CD8-positive, alpha-beta memory T cell (primary cell): ENCODE results near the gene AGPS. TPM values are rescaled to one million over a fixed set of nuclear protein-coding genes. Genes with fewer than 3 reads are reported as not detected.
"Not testable (repeated sequence)": the region's sequence is repeated elsewhere in the genome, so short reads cannot be mapped to it uniquely, and the experiment has no call there.

Experiments used
- CTCF ChIA-PET: fragments of 350-600 bp; sonication (Branson Sonifier 250); formaldehyde crosslinking; loops from one replicate; lab custom pipeline; 2021; ENCODE audit warnings: antibody characterized with exemption; lab: Charles Lee
- POLR2A ChIA-PET: fragments of 350-600 bp; sonication (Branson Sonifier 250); formaldehyde crosslinking; loops from one replicate; lab custom pipeline; 2021; ENCODE audit warnings: antibody characterized with exemption; lab: Charles Lee
- DNase-seq, 5 donors: peaks; one replicate each; pipeline versions ENCODE4 v3.0.0 to v3.0.0-alpha.2; 2020 to 2022; ENCODE audit warnings: mixed read lengths in 1 of 5
- H3K27ac ChIP-seq: one replicate; pipeline ENCODE4 v1.7.0; 2013; ENCODE audit warnings: low read depth, mild to moderate bottlenecking, low read length, moderate library complexity
- H3K27me3 ChIP-seq: 2 replicates; pipeline ENCODE4 v1.7.0; 2013; ENCODE audit warnings: low read length, mild to moderate bottlenecking; ENCODE audit not compliant: insufficient read depth, poor library complexity, severe bottlenecking
- H3K36me3 ChIP-seq: 2 replicates; pipeline ENCODE4 v1.7.0; 2013; ENCODE audit warnings: mild to moderate bottlenecking, low read length, moderate library complexity; ENCODE audit not compliant: insufficient read depth
- H3K4me1 ChIP-seq: 2 replicates; pipeline ENCODE4 v1.7.0; 2013; ENCODE audit warnings: mild to moderate bottlenecking, low read length, moderate library complexity; ENCODE audit not compliant: insufficient read depth
- H3K4me3 ChIP-seq: 2 replicates; pipeline ENCODE4 v1.7.0; 2013; ENCODE audit warnings: mild to moderate bottlenecking, low read length
- H3K9me3 ChIP-seq: 2 replicates; pipeline ENCODE4 v1.7.0; 2013; ENCODE audit warnings: mild to moderate bottlenecking, low read length
- H3K27ac Mint-ChIP-seq, 8 donors: one replicate each; pipeline ENCODE4 v1.8.0; 2020 to 2021; ENCODE audit warnings: mixed read lengths in 8 of 8, mild to moderate bottlenecking in 6 of 8, inconsistent platforms in 3 of 8, moderate library complexity in 3 of 8
- H3K27me3 Mint-ChIP-seq, 2 donors: one replicate each; pipeline ENCODE4 v1.8.0; 2020 to 2021; ENCODE audit warnings: mixed read lengths in 2 of 2, mild to moderate bottlenecking in 1 of 2, moderate library complexity in 1 of 2
- H3K36me3 Mint-ChIP-seq, 3 donors: one replicate each; pipeline ENCODE4 v1.8.0; 2020 to 2021; ENCODE audit warnings: mixed read lengths in 3 of 3, inconsistent platforms in 1 of 3, mild to moderate bottlenecking in 1 of 3
- H3K4me1 Mint-ChIP-seq, 3 donors: one replicate each; pipeline ENCODE4 v1.8.0; 2020 to 2021; ENCODE audit warnings: mixed read lengths in 3 of 3, inconsistent platforms in 1 of 3, mild to moderate bottlenecking in 1 of 3
- H3K4me3 Mint-ChIP-seq, 7 donors: one replicate each; pipeline ENCODE4 v1.8.0; 2020 to 2021; ENCODE audit warnings: mixed read lengths in 7 of 7, mild to moderate bottlenecking in 6 of 7, moderate library complexity in 4 of 7, inconsistent platforms in 2 of 7
- H3K9me3 Mint-ChIP-seq, 5 donors: one replicate each; pipeline ENCODE4 v1.8.0; 2020 to 2022; ENCODE audit warnings: mixed read lengths in 5 of 5, mild to moderate bottlenecking in 3 of 5, moderate library complexity in 2 of 5, inconsistent platforms in 1 of 5
- polyA plus RNA-seq: library from polyadenylated mRNA; unstranded; fragments of 300-500 nt; fragmentation: Illumina TruSeq; gene quantifications from one replicate; pipeline ENCODE4 v1.2.3, GENCODE V29; 2021
- total RNA-seq, 2 experiments: library from RNA; stranded (reverse); gene quantifications; one replicate each; pipeline ENCODE4 v1.2.3, GENCODE V29; 2021

Gene AGPS
- total and polyA plus RNA-seq, 3 experiments from 2014 or later, result 15.5 to 65.1 (median 64.3) TPM

DNA sequence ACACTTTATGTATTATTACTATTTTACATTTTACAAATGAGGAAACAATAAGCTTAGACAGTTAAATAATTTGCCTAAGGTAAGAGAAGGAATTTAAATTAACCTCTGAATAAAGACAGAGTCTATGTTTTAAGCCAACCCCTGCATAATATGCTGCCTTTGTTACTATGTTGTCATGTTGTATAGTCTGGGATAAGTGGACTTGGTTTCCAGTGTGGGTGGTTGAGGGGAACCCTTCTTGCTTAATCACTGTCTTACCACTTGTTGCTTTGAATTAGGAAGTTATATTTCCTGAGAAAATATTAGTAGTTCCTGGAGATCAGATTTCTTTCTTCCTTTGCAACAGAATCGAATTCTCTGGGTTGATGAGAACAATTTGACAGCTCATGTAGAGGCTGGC is 52.6 kb downstream of the AGPS start:
- peaks cover 29 to 69% (median 44%) of the 10 kb centered on the region in 3 donors for H3K36me3 Mint-ChIP-seq
- Histone ChIP-seq H3K9me3 (no peaks in the 10 kb centered on the region), H3K36me3 (no peaks in the 10 kb centered on the region), H3K4me3 (no peak overlapping the region), H3K4me1 (no peaks in the 10 kb centered on the region), H3K27ac (no peak overlapping the region), H3K27me3 (no peaks in the 10 kb centered on the region)
- no peak overlapping the region for H3K27ac Mint-ChIP-seq
- peaks cover 0 to 4% (median 0%) of the 10 kb centered on the region in 3 donors for H3K4me1 Mint-ChIP-seq
- no peak overlapping the region for H3K4me3 Mint-ChIP-seq
- ChIA-PET CTCF (no interaction called here), POLR2A (no interaction called here)
- H3K9me3 Mint-ChIP-seq, result peaks cover 0 to 3% (median 0%) of the 10 kb centered on the region in 5 donors
- no peaks in the 10 kb centered on the region for H3K27me3 Mint-ChIP-seq
- no peak for DNase-seq

DNA sequence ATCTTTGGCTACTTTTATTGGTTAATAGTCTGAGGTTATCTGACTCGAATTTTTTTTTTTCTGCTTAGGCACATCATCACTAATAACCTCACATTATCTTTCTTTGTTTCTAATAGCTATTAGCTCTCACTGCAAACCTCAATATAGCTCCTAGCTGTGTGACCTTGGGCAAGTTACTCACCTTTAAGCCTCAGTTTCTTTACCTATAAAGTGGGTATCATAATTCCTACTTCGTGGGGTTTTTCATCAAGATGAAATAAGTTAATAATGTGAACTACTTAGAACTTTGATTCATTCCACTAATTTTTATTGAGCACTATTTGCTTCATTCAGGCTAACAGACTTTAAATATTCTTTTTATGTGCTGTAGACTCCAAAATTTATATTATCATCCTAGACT is 55.5 kb downstream of the AGPS start:
- Mint-ChIP-seq H3K4me1 (peaks cover 0 to 9% (median 4%) of the 10 kb centered on the region in 3 donors), H3K9me3 (peaks cover 0 to 3% (median 0%) of the 10 kb centered on the region in 5 donors), H3K4me3 (no peak overlapping the region), H3K27ac (no peak overlapping the region), H3K27me3 (no peaks in the 10 kb centered on the region), H3K36me3 (peaks cover 26 to 63% (median 47%) of the 10 kb centered on the region in 3 donors)
- ChIA-PET CTCF (interaction anchor here (0.8 kb wide), 1 partner anchor 13 kb away, joined by 3 read pairs; no protein-coding TSS in a partner anchor), POLR2A (no interaction called here)
- Histone ChIP-seq H3K4me3 (no peak overlapping the region), H3K27me3 (no peaks in the 10 kb centered on the region), H3K36me3 (no peaks in the 10 kb centered on the region), H3K9me3 (no peaks in the 10 kb centered on the region), H3K4me1 (no peaks in the 10 kb centered on the region), H3K27ac (no peak overlapping the region)
- DNase-seq, result no peak

DNA sequence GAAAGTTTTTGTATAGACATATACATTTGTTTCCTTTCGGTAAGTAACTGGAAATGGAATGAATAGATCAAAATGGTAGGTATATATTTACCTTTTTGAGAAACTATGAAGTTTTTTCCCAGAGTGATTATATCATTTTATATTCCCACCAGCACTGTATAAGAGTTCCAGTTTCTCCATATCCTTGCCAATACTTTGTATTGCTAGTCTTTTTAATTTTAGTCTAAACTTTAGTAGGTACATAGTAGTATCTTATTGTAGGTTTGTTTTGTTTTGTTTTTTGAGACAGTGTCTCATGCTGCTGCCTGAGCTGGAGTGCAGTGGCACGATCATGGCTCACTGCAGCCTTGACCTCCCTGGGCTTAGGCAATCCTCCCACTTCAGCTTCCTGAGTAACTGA is 56.6 kb downstream of the AGPS start:
- ChIA-PET CTCF (no interaction called here), POLR2A (no interaction called here)
- Mint-ChIP-seq H3K36me3 (peaks cover 24 to 63% (median 45%) of the 10 kb centered on the region in 3 donors), H3K4me1 (peaks cover 0 to 9% (median 4%) of the 10 kb centered on the region in 3 donors), H3K9me3 (peaks cover 0 to 3% (median 0%) of the 10 kb centered on the region in 5 donors), H3K4me3 (no peak overlapping the region), H3K27me3 (no peaks in the 10 kb centered on the region), H3K27ac (no peak overlapping the region)
- no peaks in the 10 kb centered on the region for H3K4me1 ChIP-seq
- H3K4me3 ChIP-seq, result no peak overlapping the region
- H3K27me3 ChIP-seq, result no peaks in the 10 kb centered on the region
- no peaks in the 10 kb centered on the region for H3K9me3 ChIP-seq
- H3K36me3 ChIP-seq, result no peaks in the 10 kb centered on the region
- H3K27ac ChIP-seq, result no peak overlapping the region
- no peak for DNase-seq

DNA sequence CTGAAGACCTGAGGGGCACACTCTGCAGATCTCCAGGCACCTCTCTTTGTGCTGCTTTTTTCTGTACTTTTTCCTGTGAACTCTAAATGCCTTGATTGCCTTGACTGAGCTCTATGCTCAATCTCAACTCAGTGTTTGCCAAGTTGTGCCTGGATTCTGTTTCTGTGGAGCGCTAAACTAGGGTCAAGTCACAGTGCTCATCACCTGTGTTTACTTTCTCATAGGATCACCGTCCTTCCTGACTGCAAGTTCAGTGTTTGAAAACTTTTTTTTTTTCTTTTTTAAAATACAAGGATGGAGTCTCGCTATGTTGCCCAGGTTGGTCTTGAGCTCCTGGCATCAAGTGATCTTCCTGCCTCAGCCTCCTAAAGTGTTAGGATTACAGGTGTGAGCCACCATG is 62.6 kb downstream of the AGPS start:
- CTCF ChIA-PET, result no interaction called here
- DNase-seq, result no peak
- POLR2A ChIA-PET, result no interaction called here
- H3K4me1 Mint-ChIP-seq, result peaks cover 0 to 5% (median 4%) of the 10 kb centered on the region in 3 donors
- Histone ChIP-seq H3K4me1 (no peaks in the 10 kb centered on the region), H3K4me3 (no peak overlapping the region), H3K9me3 (no peaks in the 10 kb centered on the region), H3K27ac (no peak overlapping the region), H3K36me3 (no peaks in the 10 kb centered on the region), H3K27me3 (no peaks in the 10 kb centered on the region)
- H3K4me3 Mint-ChIP-seq, result no peak overlapping the region
- H3K9me3 Mint-ChIP-seq, result peaks cover 0 to 4% (median 0%) of the 10 kb centered on the region in 5 donors
- H3K36me3 Mint-ChIP-seq, result peaks cover 29 to 56% (median 42%) of the 10 kb centered on the region in 3 donors
- H3K27ac Mint-ChIP-seq, result peak overlapping the region in 1 of 8 donors; percentile 23
- H3K27me3 Mint-ChIP-seq, result no peaks in the 10 kb centered on the region

DNA sequence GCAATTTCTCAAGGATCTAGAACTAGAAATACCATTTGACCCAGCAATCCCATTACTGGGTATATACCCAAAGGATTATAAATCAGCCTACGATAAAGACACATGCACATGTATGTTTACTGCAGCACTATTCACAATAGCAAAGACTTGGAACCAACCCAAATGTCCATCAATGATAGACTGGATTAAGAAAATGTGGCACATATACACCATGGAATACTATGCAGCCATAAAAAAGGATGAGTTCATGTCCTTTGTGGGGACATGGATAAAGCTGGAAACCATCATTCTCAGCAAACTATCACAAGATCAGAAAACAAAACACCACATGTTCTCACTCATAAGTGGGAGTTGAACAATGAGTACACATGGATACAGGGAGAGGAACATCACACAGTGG is 67.2 kb downstream of the AGPS start:
- H3K27me3 ChIP-seq, H3K4me3 ChIP-seq, H3K27ac Mint-ChIP-seq, DNase-seq, H3K4me3 Mint-ChIP-seq, CTCF ChIA-PET, H3K4me1 Mint-ChIP-seq, H3K27ac ChIP-seq, H3K27me3 Mint-ChIP-seq, H3K36me3 ChIP-seq, H3K9me3 ChIP-seq, POLR2A ChIA-PET, H3K4me1 ChIP-seq, H3K9me3 Mint-ChIP-seq: not testable (repeated sequence)
- peaks cover 28 to 61% (median 30%) of the 10 kb centered on the region in 3 donors for H3K36me3 Mint-ChIP-seq

DNA sequence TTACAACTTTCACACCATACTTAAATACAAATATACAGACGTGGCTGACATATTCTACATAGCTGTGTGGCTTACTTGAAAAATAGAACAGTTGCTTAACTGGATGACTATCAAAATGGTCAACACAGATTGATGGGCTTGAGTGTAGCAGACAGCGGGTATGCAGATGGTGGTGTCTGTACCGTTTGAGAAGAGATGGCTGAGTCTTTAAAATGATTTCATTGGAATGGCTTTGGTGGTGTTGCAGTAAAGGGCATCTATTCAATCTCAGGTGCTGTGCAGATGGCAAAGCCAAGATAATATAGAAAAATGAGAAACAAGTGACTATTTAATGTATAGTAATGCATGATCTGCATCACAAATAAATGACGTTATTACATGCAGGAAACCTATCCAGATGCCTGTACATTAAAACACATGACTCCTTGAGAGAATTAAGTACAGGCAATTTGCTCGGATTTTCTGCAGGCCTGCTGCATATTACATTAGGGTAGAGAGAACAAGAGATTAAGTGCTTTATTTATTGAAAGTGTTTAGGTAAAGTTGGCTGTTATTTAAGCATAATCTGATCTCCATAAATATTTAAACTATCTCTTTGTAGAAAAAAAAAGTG is 68.5 kb downstream of the AGPS start:
- Histone ChIP-seq H3K9me3 (no peaks in the 10 kb centered on the region), H3K27me3 (no peaks in the 10 kb centered on the region), H3K36me3 (peaks cover 3% of the 10 kb centered on the region), H3K4me3 (no peak overlapping the region), H3K27ac (no peak overlapping the region), H3K4me1 (no peaks in the 10 kb centered on the region)
- Mint-ChIP-seq H3K27me3 (no peaks in the 10 kb centered on the region), H3K4me1 (no peaks in the 10 kb centered on the region), H3K27ac (no peak overlapping the region), H3K9me3 (peaks cover 0 to 4% (median 0%) of the 10 kb centered on the region in 5 donors), H3K4me3 (no peak overlapping the region), H3K36me3 (peaks cover 17 to 57% (median 21%) of the 10 kb centered on the region in 3 donors)
- no peak for DNase-seq
- POLR2A ChIA-PET, result no interaction called here
- CTCF ChIA-PET, result interaction anchor here (0.8 kb wide), 1 partner anchor 13 kb away, joined by 3 read pairs; no protein-coding TSS in a partner anchor

DNA sequence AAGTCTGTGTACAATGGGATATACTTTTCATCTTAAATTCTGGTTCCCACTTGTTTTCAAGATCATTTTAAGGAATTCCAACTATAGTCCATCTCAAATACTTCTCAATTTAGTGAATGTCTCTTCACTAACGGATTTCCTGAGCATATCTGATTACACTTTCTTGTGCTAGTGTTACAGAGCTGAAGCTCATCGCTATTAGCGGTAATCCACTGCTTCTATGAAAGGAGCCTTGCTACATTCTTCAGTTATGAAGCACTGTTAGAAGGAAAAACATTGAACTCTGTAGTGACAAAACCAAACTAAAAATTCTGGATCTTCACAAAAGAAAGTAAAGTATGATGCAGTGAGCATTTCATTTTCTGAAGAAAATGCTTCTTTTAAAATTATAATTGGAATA is 72.0 kb downstream of the AGPS start:
- H3K4me3 ChIP-seq, result no peak overlapping the region
- no peaks in the 10 kb centered on the region for H3K9me3 ChIP-seq
- DNase-seq, result no peak
- peaks cover 3% of the 10 kb centered on the region for H3K36me3 ChIP-seq
- Mint-ChIP-seq H3K4me1 (no peaks in the 10 kb centered on the region), H3K4me3 (no peak overlapping the region), H3K27me3 (no peaks in the 10 kb centered on the region), H3K27ac (no peak overlapping the region), H3K36me3 (peaks cover 0 to 52% (median 12%) of the 10 kb centered on the region in 3 donors), H3K9me3 (no peaks in the 10 kb centered on the region)
- H3K27me3 ChIP-seq, result no peaks in the 10 kb centered on the region
- POLR2A ChIA-PET, result no interaction called here
- CTCF ChIA-PET, result no interaction called here
- H3K27ac ChIP-seq, result no peak overlapping the region
- H3K4me1 ChIP-seq, result no peaks in the 10 kb centered on the region

DNA sequence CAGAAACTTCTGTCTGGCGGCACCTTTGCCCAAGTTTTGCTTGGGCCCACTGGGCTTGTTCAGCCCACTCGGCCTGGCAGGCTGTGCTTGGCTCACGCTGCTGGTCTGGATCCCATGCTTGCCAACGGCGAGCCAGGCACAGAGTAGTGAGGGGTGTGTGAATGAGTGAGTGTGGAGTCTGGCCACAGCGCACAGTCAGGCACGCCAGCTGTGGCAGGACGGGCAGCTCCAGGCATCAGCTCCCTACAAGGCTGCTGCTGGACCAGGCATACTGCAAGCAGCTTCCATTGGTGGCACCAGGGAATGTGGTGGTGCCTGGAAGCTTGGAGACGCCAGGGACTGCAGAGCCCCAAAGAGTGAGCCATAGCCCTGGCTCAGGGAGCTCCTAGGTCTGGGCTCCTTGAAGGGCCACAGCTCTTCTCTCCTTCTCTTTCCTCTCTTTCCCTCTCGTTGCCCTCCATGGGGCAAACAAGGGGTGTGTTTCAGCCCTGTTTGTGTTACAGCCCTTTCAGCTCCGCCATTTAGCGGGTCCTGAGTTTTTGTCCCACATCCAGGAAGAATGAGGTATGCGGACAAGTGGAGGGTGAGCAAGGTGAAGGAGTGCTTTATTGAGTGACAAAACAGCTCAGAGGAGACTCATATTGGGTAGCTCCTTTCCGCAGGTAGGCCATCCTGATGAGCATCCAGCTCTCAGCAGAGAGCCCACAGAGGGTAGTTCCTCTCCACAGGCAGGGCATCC is 73.0 kb downstream of the AGPS start:
- H3K27me3 ChIP-seq, result no peaks in the 10 kb centered on the region
- no peaks in the 10 kb centered on the region for H3K9me3 Mint-ChIP-seq
- H3K36me3 Mint-ChIP-seq, result peaks cover 6 to 54% (median 17%) of the 10 kb centered on the region in 3 donors
- ChIA-PET CTCF (interaction anchor here (1.2 kb wide), 1 partner anchor 18 kb away, joined by 3 read pairs; no protein-coding TSS in a partner anchor), POLR2A (no interaction called here)
- H3K27ac Mint-ChIP-seq, result no peak overlapping the region
- peaks cover 3% of the 10 kb centered on the region for H3K36me3 ChIP-seq
- no peak overlapping the region for H3K27ac ChIP-seq
- no peaks in the 10 kb centered on the region for H3K4me1 ChIP-seq
- DNase-seq, result no peak
- H3K4me3 ChIP-seq, result no peak overlapping the region
- H3K27me3 Mint-ChIP-seq, result no peaks in the 10 kb centered on the region
- H3K4me1 Mint-ChIP-seq, result no peaks in the 10 kb centered on the region
- no peak overlapping the region for H3K4me3 Mint-ChIP-seq
- H3K9me3 ChIP-seq, result no peaks in the 10 kb centered on the region
